Thoracic aorta (tissue), 2 donors: Measurements from ENCODE around the gene USH2A. TPM values are rescaled to one million over a fixed set of nuclear protein-coding genes. Genes with fewer than 3 reads are reported as not detected.

Source experiments
- ATAC-seq: fragments of 150-250 bp; one replicate; pipeline ENCODE4 v1.8.0; 2017; ENCODE audit warnings: low read depth; ENCODE audit not compliant: insufficient number of reproducible peaks, low FRiP score
- DNase-seq: peaks from one replicate; pipeline ENCODE4 v3.0.0-alpha.2; 2020; ENCODE audit warnings: low spot score
- H3K27ac ChIP-seq, 2 donors: fragments of 200-600 bp; sonication (generic); 1 replicate in 1 of 2; 2 replicates in 1 of 2; pipeline ENCODE4 v1.5.1; 2016; ENCODE audit warnings: mild to moderate bottlenecking in 2 of 2, moderate library complexity in 2 of 2
- H3K27me3 ChIP-seq: fragments of 200-600 bp; sonication (generic); replicated peaks from 2 replicates; pipeline ENCODE4 v1.6.0; 2016; ENCODE audit warnings: mild to moderate bottlenecking; ENCODE audit not compliant: insufficient read depth
- H3K36me3 ChIP-seq: fragments of 200-600 bp; sonication (generic); one replicate; pipeline ENCODE4 v1.5.1; 2016
- H3K4me1 ChIP-seq, 2 donors: fragments of 200-600 bp; sonication (generic); 1 replicate in 1 of 2; 2 replicates in 1 of 2; pipeline versions ENCODE4 v1.5.1 to v1.6.0; 2016; ENCODE audit warnings: low read depth in 2 of 2, mild to moderate bottlenecking in 1 of 2; ENCODE audit not compliant: control insufficient read depth in 1 of 2
- H3K4me3 ChIP-seq: fragments of 200-600 bp; sonication (generic); 2 replicates; pipeline ENCODE4 v1.5.1; 2016; ENCODE audit warnings: mild to moderate bottlenecking
- H3K9me3 ChIP-seq: fragments of 200-600 bp; sonication (generic); 2 replicates; pipeline ENCODE4 v1.5.1; 2016
- CTCF ChIP-seq: fragments of 200-600 bp; sonication (generic); IDR thresholded peaks from one replicate; pipeline ENCODE4 v1.5.1; 2019; ENCODE audit warnings: antibody characterized with exemption
- total RNA-seq, 2 donors: library from RNA; depleted of rRNA; stranded (reverse); fragments of >200 nt; gene quantifications; one replicate each; pipeline versions ENCODE4 v1.1.0 to v1.2.3, GENCODE V29; 2016

Gene USH2A
- total RNA-seq, 2 donors from 2014 or later = not detected

GRCh38 chr1:215739025-215739424 is 684.2 kb downstream of the USH2A start:
- TF ChIP-seq CTCF = no peak
- DNase-seq (no peak), ATAC-seq (no peak)
- Histone ChIP-seq H3K4me3 (no peak overlapping the region), H3K4me1 (no peaks in the 10 kb centered on the region), H3K9me3 (no peaks in the 10 kb centered on the region), H3K27me3 (no peaks in the 10 kb centered on the region), H3K36me3 (no peaks in the 10 kb centered on the region), H3K27ac (no peak overlapping the region)

GRCh38 chr1:215731699-215732098 is 691.5 kb downstream of the USH2A start:
- no peak overlapping the region for H3K27ac ChIP-seq
- no peaks in the 10 kb centered on the region for H3K27me3 ChIP-seq
- no peaks in the 10 kb centered on the region for H3K9me3 ChIP-seq
- no peaks in the 10 kb centered on the region for H3K4me1 ChIP-seq
- TF ChIP-seq CTCF = no peak
- no peaks in the 10 kb centered on the region for H3K36me3 ChIP-seq
- no peak for DNase-seq
- no peak for ATAC-seq
- H3K4me3 ChIP-seq = no peak overlapping the region

GRCh38 chr1:215730600-215730999 is 692.6 kb downstream of the USH2A start:
- ATAC-seq (no peak), DNase-seq (no peak)
- H3K4me3 ChIP-seq = no peak overlapping the region
- TF ChIP-seq CTCF = no peak
- no peaks in the 10 kb centered on the region for H3K9me3 ChIP-seq
- no peaks in the 10 kb centered on the region for H3K27me3 ChIP-seq
- no peaks in the 10 kb centered on the region for H3K4me1 ChIP-seq
- H3K27ac ChIP-seq = no peak overlapping the region
- H3K36me3 ChIP-seq = no peaks in the 10 kb centered on the region

- H3K9me3 ChIP-seq = no peaks in the 10 kb centered on the region
- no peak overlapping the region for H3K27ac ChIP-seq
- DNase-seq = no peak
- TF ChIP-seq CTCF = no peak
- H3K36me3 ChIP-seq = no peaks in the 10 kb centered on the region
- no peak overlapping the region for H3K4me3 ChIP-seq
- H3K27me3 ChIP-seq = no peaks in the 10 kb centered on the region
- H3K4me1 ChIP-seq = no peaks in the 10 kb centered on the region
- no peak for ATAC-seq
Measured at GRCh38 chr1:215728169-215728568, 695.1 kb downstream of the USH2A start.

GRCh38 chr1:215720126-215720525 is 703.1 kb downstream of the USH2A start:
- Histone ChIP-seq H3K27ac (no peak overlapping the region), H3K27me3 (no peaks in the 10 kb centered on the region)
- no peak for TF ChIP-seq CTCF

More at GRCh38 chr1:215720126-215720525, 703.1 kb downstream of the USH2A start:
- ATAC-seq (no peak), DNase-seq (no peak)
- no peaks in the 10 kb centered on the region for H3K4me1 ChIP-seq
- no peaks in the 10 kb centered on the region for H3K9me3 ChIP-seq
- no peak overlapping the region for H3K4me3 ChIP-seq
- no peaks in the 10 kb centered on the region for H3K36me3 ChIP-seq
